IMR-90 (cell line): ENCODE results near the gene ZNF155. TPM values are rescaled to one million over a fixed set of nuclear protein-coding genes. Genes with fewer than 3 reads are reported as not detected.
A peak's percentile ranks its signal among the peaks of the same experiment; 100 is the strongest.

ENCODE experiments used
- ATAC-seq: fragments of 200-7000 bp; cut with Tn5 transposase; 2 replicates; pipeline ENCODE4 v1.9.1; 2020; ENCODE audit warnings: low read depth, mild to moderate bottlenecking, moderate library complexity
- BruUV-seq: library from RNA; stranded (reverse); fragments of 400-500 nt; replicated peaks from 2 replicates; lab custom pipeline; 2021; lab: Mats Ljungman, UMichigan
- CTCF ChIA-PET: fragments of 300-600 bp; formaldehyde crosslinking; extraction: SDS; loops from one replicate; lab custom pipeline; 2021; ENCODE audit warnings: antibody characterized with exemption; lab: Yijun Ruan, JAX
- POLR2A ChIA-PET: fragments of 300-600 bp; sonication (Branson Sonifier 250); formaldehyde crosslinking; loops from one replicate; lab custom pipeline; 2022; ENCODE audit warnings: antibody characterized with exemption; ENCODE audit not compliant: unreplicated experiment; lab: Charles Lee
- DNase-seq: peaks from one replicate; pipeline ENCODE4 v3.0.0; 2013
- H2AFZ ChIP-seq: replicated peaks from 2 replicates; pipeline ENCODE3; 2013; ENCODE audit warnings: low read length, mild to moderate bottlenecking; ENCODE audit not compliant: poor library complexity
- H2AK5ac ChIP-seq: 2 replicates; pipeline ENCODE4 v1.6.1; 2013; ENCODE audit warnings: low read depth, low read length, inconsistent platforms
- H2AK9ac ChIP-seq: replicated peaks from 2 replicates; pipeline ENCODE3; 2013; ENCODE audit warnings: mild to moderate bottlenecking, low read depth, low read length, moderate library complexity; ENCODE audit not compliant: poor library complexity
- H2BK120ac ChIP-seq: 2 replicates; pipeline ENCODE4 v1.6.1; 2013; ENCODE audit warnings: low read depth, low read length, inconsistent platforms
- H2BK15ac ChIP-seq: 3 replicates; pipeline ENCODE4 v1.6.1; 2013; ENCODE audit warnings: low read depth, low read length, inconsistent platforms
- H2BK20ac ChIP-seq: 2 replicates; pipeline ENCODE4 v1.6.1; 2013; ENCODE audit warnings: low read depth, mild to moderate bottlenecking, inconsistent platforms, low read length, moderate library complexity
- H2BK5ac ChIP-seq: 2 replicates; pipeline ENCODE4 v1.6.1; 2013; ENCODE audit warnings: mild to moderate bottlenecking, low read depth, low read length, inconsistent platforms; ENCODE audit not compliant: poor library complexity, severe bottlenecking
- H3K14ac ChIP-seq: replicated peaks from 2 replicates; pipeline ENCODE4 v1.6.1; 2013; ENCODE audit warnings: low read depth, low read length, inconsistent platforms
- H3K18ac ChIP-seq: 2 replicates; pipeline ENCODE4 v1.6.1; 2013; ENCODE audit warnings: low read depth, low read length, control low read depth
- H3K23ac ChIP-seq: 2 replicates; pipeline ENCODE4 v1.6.1; 2013; ENCODE audit warnings: low read depth, low read length, inconsistent platforms
- H3K27ac ChIP-seq: 2 replicates; pipeline ENCODE4 v1.5.1; 2013; ENCODE audit warnings: mild to moderate bottlenecking, control low read depth, low read length; ENCODE audit not compliant: insufficient read depth
- H3K27me3 ChIP-seq: 2 replicates; pipeline ENCODE4 v1.6.1; 2013; ENCODE audit warnings: low read length; ENCODE audit not compliant: control insufficient read depth, insufficient read depth
- H3K36me3 ChIP-seq: 2 replicates; pipeline ENCODE4 v1.6.1; 2013; ENCODE audit warnings: low read length, mixed read lengths; ENCODE audit not compliant: control insufficient read depth, insufficient read depth
- H3K4ac ChIP-seq: 2 replicates; pipeline ENCODE4 v1.6.1; 2013; ENCODE audit warnings: low read depth, low read length, inconsistent platforms
- H3K4me1 ChIP-seq: 2 replicates; pipeline ENCODE4 v1.6.1; 2013; ENCODE audit warnings: low read length, mixed read lengths; ENCODE audit not compliant: control insufficient read depth, insufficient read depth
- H3K4me2 ChIP-seq: 2 replicates; pipeline ENCODE4 v1.6.1; 2013; ENCODE audit warnings: low read depth, mild to moderate bottlenecking, control low read depth, low read length, moderate library complexity
- H3K4me3 ChIP-seq: 2 replicates; pipeline ENCODE4 v1.5.1; 2013; ENCODE audit warnings: low read depth, mild to moderate bottlenecking, control low read depth, low read length, moderate library complexity; ENCODE audit not compliant: insufficient read depth
- H3K56ac ChIP-seq: 2 replicates; pipeline ENCODE4 v1.6.1; 2013; ENCODE audit warnings: low read length, inconsistent platforms; ENCODE audit not compliant: insufficient read depth; ENCODE audit errors: extremely low read depth
- H3K79me1 ChIP-seq, 2 experiments: 2 replicates each; pipeline ENCODE4 v1.6.1; 2013; ENCODE audit warnings: low read length in 2 of 2, inconsistent platforms in 1 of 2, low read depth in 1 of 2
- H3K9ac ChIP-seq: 2 replicates; pipeline ENCODE4 v1.6.1; 2013; ENCODE audit warnings: low read depth, low read length, control low read depth
- H3K9me1 ChIP-seq: 2 replicates; pipeline ENCODE4 v1.6.1; 2013; ENCODE audit warnings: low read length, inconsistent platforms; ENCODE audit not compliant: insufficient read depth
- H3K9me3 ChIP-seq: 2 replicates; pipeline ENCODE4 v1.6.1; 2013; ENCODE audit warnings: low read length; ENCODE audit not compliant: control insufficient read depth, insufficient read depth
- H4K20me1 ChIP-seq: 2 replicates; pipeline ENCODE4 v1.6.1; 2013; ENCODE audit warnings: low read length, inconsistent platforms; ENCODE audit not compliant: insufficient read depth
- H4K5ac ChIP-seq: 2 replicates; pipeline ENCODE4 v1.6.1; 2013; ENCODE audit warnings: mild to moderate bottlenecking, low read depth, low read length, control low read depth
- H4K8ac ChIP-seq, 2 experiments: 2 replicates each; pipeline ENCODE4 v1.6.1; 2013; ENCODE audit warnings: low read depth in 2 of 2, low read length in 2 of 2, control low read depth in 1 of 2, inconsistent platforms in 1 of 2
- H4K91ac ChIP-seq: 2 replicates; pipeline ENCODE4 v1.6.1; 2013; ENCODE audit warnings: low read depth, low read length, inconsistent platforms; ENCODE audit not compliant: insufficient read depth
- BHLHE40 ChIP-seq: fragments of 150-350 bp; IDR thresholded peaks from 2 replicates; pipeline ENCODE4 v1.6.1; 2016; ENCODE audit warnings: mild to moderate bottlenecking, low read depth, low read length
- CEBPB ChIP-seq: IDR thresholded peaks from 2 replicates; pipeline ENCODE4 v1.6.1; 2012; ENCODE audit warnings: low read depth, low read length, improper control_type of control experiment
- CHD1 ChIP-seq: IDR thresholded peaks from 2 replicates; pipeline ENCODE4 v1.6.1; 2012; ENCODE audit warnings: low read depth, low read length, improper control_type of control experiment
- ELK1 ChIP-seq: fragments of 150-350 bp; IDR thresholded peaks from 2 replicates; pipeline ENCODE4 v1.6.1; 2016; ENCODE audit warnings: low read depth, mild to moderate bottlenecking, low read length, moderate library complexity, borderline replicate concordance
- FOS ChIP-seq: fragments of 150-350 bp; IDR thresholded peaks from 2 replicates; pipeline ENCODE4 v1.6.1; 2016; ENCODE audit warnings: low read depth, low read length
- MAFK ChIP-seq: IDR thresholded peaks from 2 replicates; pipeline ENCODE4 v1.6.1; 2012; ENCODE audit warnings: low read depth, low read length, improper control_type of control experiment
- MAZ ChIP-seq: IDR thresholded peaks from 2 replicates; pipeline ENCODE4 v1.6.1; 2012; ENCODE audit warnings: low read depth, mild to moderate bottlenecking, low read length, improper control_type of control experiment, moderate library complexity, borderline replicate concordance
- MXI1 ChIP-seq: IDR thresholded peaks from 2 replicates; pipeline ENCODE4 v1.6.1; 2012; ENCODE audit warnings: low read depth, mild to moderate bottlenecking, low read length, moderate library complexity, borderline replicate concordance
- NFE2L2 ChIP-seq: fragments of 150-350 bp; IDR thresholded peaks from 2 replicates; pipeline ENCODE4 v1.6.1; 2016; ENCODE audit warnings: low read depth, mild to moderate bottlenecking, low read length
- POLR2A ChIP-seq: IDR thresholded peaks from 2 replicates; pipeline ENCODE4 v1.6.1; 2012; ENCODE audit warnings: mild to moderate bottlenecking, low read depth, low read length
- RAD21 ChIP-seq: IDR thresholded peaks from 2 replicates; pipeline ENCODE4 v1.6.1; 2012; ENCODE audit warnings: low read length, improper control_type of control experiment
- RCOR1 ChIP-seq: IDR thresholded peaks from 2 replicates; pipeline ENCODE4 v1.6.1; 2012; ENCODE audit warnings: mild to moderate bottlenecking, low read length, improper control_type of control experiment; ENCODE audit not compliant: insufficient replicate concordance
- RFX5 ChIP-seq: IDR thresholded peaks from 2 replicates; pipeline ENCODE4 v1.8.0; 2012; ENCODE audit warnings: low read depth, mild to moderate bottlenecking, low read length, moderate library complexity
- USF2 ChIP-seq: fragments of 150-350 bp; IDR thresholded peaks from 2 replicates; pipeline ENCODE4 v1.6.1; 2017; ENCODE audit warnings: mild to moderate bottlenecking, antibody characterized with exemption, low read length, low read depth
- WGBS, 2 experiments: methylation state at CpG; one replicate each; pipeline versions ENCODE4 v1.1.5 to v1.1.7; 2013; ENCODE audit warnings: missing lambda C conversion rate in 2 of 2; ENCODE audit not compliant: insufficient read length in 1 of 2; ENCODE audit errors: extremely low coverage in 2 of 2; 5-methylcytosine and 5-hydroxymethylcytosine counted together
- dilution Hi-C: fragments of 300-500 bp; cut with HindIII; formaldehyde crosslinking; loops from one replicate; pipeline ENCODE4 v1.14.3; 2018; ENCODE audit warnings: low sequenced_read_pairs; ENCODE audit not compliant: unreplicated experiment
- in situ Hi-C: fragments of 300-500 bp; cut with MboI; formaldehyde crosslinking; loops from 3 replicates; pipeline ENCODE4 v1.14.3; 2019; ENCODE audit warnings: low sequenced_read_pairs, inconsistent platforms, mixed read lengths
- intact Hi-C: fragments of 100-400 bp; cut with micrococcal nuclease; formaldehyde crosslinking; loops from 2 replicates; pipeline ENCODE4 v1.10.0; 2022
- polyA plus RNA-seq, 3 experiments: library from polyadenylated mRNA; depleted of rRNA; stranded (reverse); fragments of >200 nt; gene quantifications; 2 replicates each; pipeline ENCODE4 v1.2.3, GENCODE V29; 2012; ENCODE audit warnings: low replicate concordance in 1 of 3
- total RNA-seq: library from RNA; depleted of rRNA; stranded (reverse); fragments of >200 nt; gene quantifications from 2 replicates; pipeline ENCODE4 v1.2.3, GENCODE V29; 2012

ZNF155 gene
- total and polyA plus RNA-seq, 2 of the 4 experiments (the other 2 are of a cell fraction): 3.5 to 9.0 TPM

- TF ChIP-seq CHD1 (no peak), MXI1 (no peak), BHLHE40 (peak; percentile 21; the same call in 1 of the 2 replicates)
These were observed 32.9 kb upstream of the ZNF155 start, which contains the start of gene ZNF221 (continued) for GRCh38 chr19:43950834-43951645.

GRCh38 chr19:43956827-43957226 is 27.2 kb upstream of the ZNF155 start:
- Histone ChIP-seq H2AK5ac (no peak overlapping the region), H4K8ac (no peak overlapping the region), H3K4me2 (no peak overlapping the region), H4K20me1 (no peaks in the 10 kb centered on the region), H3K9me1 (no peaks in the 10 kb centered on the region), H3K36me3 (peaks cover 9% of the 10 kb centered on the region), H4K91ac (no peak overlapping the region), H2BK120ac (no peak overlapping the region), H3K9ac (no peak overlapping the region), H3K9me3 (peaks cover 25% of the 10 kb centered on the region), H2BK15ac (no peak overlapping the region), H3K4me1 (peaks cover 2% of the 10 kb centered on the region; the same call in 1 of the 2 replicates), H3K79me1 (peaks cover 14 to 29% of the 10 kb centered on the region in 2 experiments; a peak in 3 of 4 replicates), H3K56ac (no peak overlapping the region), H3K23ac (no peak overlapping the region), H3K18ac (no peak overlapping the region), H3K4me3 (no peak overlapping the region), H3K14ac (no peak overlapping the region), H3K27me3 (no peaks in the 10 kb centered on the region), H3K27ac (no peak overlapping the region), H2BK20ac (no peak overlapping the region), H2AK9ac (no peak overlapping the region), H4K5ac (no peak overlapping the region), H2BK5ac (no peak overlapping the region), H3K4ac (no peak overlapping the region), H2AFZ (no peak overlapping the region)
- ATAC-seq (no peak), DNase-seq (no peak)
- no TSS peak for BruUV-seq
- dilution Hi-C loops: no loop called here
- CTCF ChIA-PET: interaction anchor here (0.5 kb wide), 1 partner anchor 15 kb away, joined by 3 read pairs; no protein-coding TSS in a partner anchor
- in situ Hi-C loops: no loop called here
- POLR2A ChIA-PET: no interaction called here
- WGBS, 2 experiments: 100% methylated on average over 1 of the region's 3 CpGs; no CpG with 5 or more reads in 1 of the 2 experiments
- intact Hi-C loops: no loop called here
- no peak for TF ChIP-seq ELK1
- no peak for TF ChIP-seq RAD21
- TF ChIP-seq RCOR1: no peak
- TF ChIP-seq MAFK: no peak
- no peak for TF ChIP-seq CEBPB
- no peak for TF ChIP-seq FOS
- TF ChIP-seq CHD1: no peak
- no peak for TF ChIP-seq MXI1
- no peak for TF ChIP-seq POLR2A
- no peak for TF ChIP-seq NFE2L2
- TF ChIP-seq RFX5: no peak
- TF ChIP-seq MAZ: no peak
- no peak for TF ChIP-seq USF2
